EH (cell line): Measurements from ENCODE around the gene TRAM2.
A peak's percentile ranks its signal among the peaks of the same experiment; 100 is the strongest.

Experiments used
- DNase-seq: peaks from one replicate; pipeline ENCODE4 v3.0.0-alpha.2; 2015; ENCODE audit warnings: low read depth

The TRAM2 gene

GRCh38 chr6:52530351-52530750 lies 46.5 kb downstream of the TRAM2 start:
- no peak for DNase-seq

GRCh38 chr6:52529311-52529710 lies 47.5 kb downstream of the TRAM2 start:
- DNase-seq, result no peak

- DNase-seq, result no peak
These were observed 49.4 kb downstream of the TRAM2 start for GRCh38 chr6:52527436-52527835.

- DNase-seq, result peak; percentile 73
These were observed 50.2 kb downstream of the TRAM2 start for GRCh38 chr6:52526634-52527033.

- no peak for DNase-seq
These were observed 51.9 kb downstream of the TRAM2 start for GRCh38 chr6:52524918-52525317.

- DNase-seq, result no peak
These were observed 53.3 kb downstream of the TRAM2 start for GRCh38 chr6:52523378-52524142.

GRCh38 chr6:52522655-52523054 lies 54.2 kb downstream of the TRAM2 start:
- DNase-seq, result peak; percentile 45

GRCh38 chr6:52522151-52522626 lies 54.7 kb downstream of the TRAM2 start:
- DNase-seq, result peak; percentile 79

- DNase-seq, result no peak
These were observed 57.2 kb downstream of the TRAM2 start for GRCh38 chr6:52519618-52520017.

GRCh38 chr6:52518279-52518945 lies 58.4 kb downstream of the TRAM2 start:
- peak; percentile 64 for DNase-seq

- peak; percentile 98 for DNase-seq
These were observed 59.2 kb downstream of the TRAM2 start for GRCh38 chr6:52517502-52518278.

- DNase-seq, result no peak
These were observed 59.9 kb downstream of the TRAM2 start for GRCh38 chr6:52516943-52517342.

GRCh38 chr6:52516269-52516668 lies 60.6 kb downstream of the TRAM2 start:
- no peak for DNase-seq

- peak; percentile 74 for DNase-seq
These were observed 61.5 kb downstream of the TRAM2 start for GRCh38 chr6:52515219-52515960.

GRCh38 chr6:52514514-52514913 lies 62.3 kb downstream of the TRAM2 start:
- DNase-seq, result peak; percentile 83

GRCh38 chr6:52513896-52514295 lies 63.0 kb downstream of the TRAM2 start:
- no peak for DNase-seq

- DNase-seq, result no peak
These were observed 63.4 kb downstream of the TRAM2 start for GRCh38 chr6:52513464-52513863.

- DNase-seq, result peak; percentile 92
These were observed 64.7 kb downstream of the TRAM2 start for GRCh38 chr6:52512199-52512598.

- peak; percentile 55 for DNase-seq
These were observed 65.2 kb downstream of the TRAM2 start for GRCh38 chr6:52511572-52512151.

- no peak for DNase-seq
These were observed 65.7 kb downstream of the TRAM2 start for GRCh38 chr6:52511163-52511562.

GRCh38 chr6:52510213-52510562 lies 66.7 kb downstream of the TRAM2 start:
- DNase-seq, result no peak
